ENCODE data around the gene RAD52. TPM values are rescaled to one million over a fixed set of nuclear protein-coding genes. Genes with fewer than 3 reads are reported as not detected.

The RAD52 gene
- total RNA-seq, 1 donor from 2014 or later, result 9.3 TPM

DNA sequence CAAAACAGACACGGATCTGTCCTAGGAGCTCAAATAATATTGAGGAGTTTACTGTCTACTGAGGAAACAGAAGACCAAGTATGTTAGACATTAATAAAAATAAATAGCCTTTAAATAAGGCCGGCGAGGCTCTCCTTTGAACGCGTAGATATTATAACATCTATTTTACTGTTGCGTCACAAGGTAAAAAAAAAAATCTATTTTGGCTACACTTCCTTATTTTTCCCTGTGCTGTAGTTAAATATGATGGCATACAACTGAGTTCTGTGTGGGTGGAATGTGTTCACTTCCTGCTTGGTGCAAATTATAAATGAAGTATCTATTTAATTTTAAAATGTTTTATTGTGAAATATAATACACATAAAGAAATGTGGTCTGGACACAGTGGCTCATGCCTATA is 17.2 kb upstream of the RAD52 start:
- TF ChIP-seq CTCF (IDR thresholded peaks at IDR 0.05; ENCODE audit: borderline replicate concordance), result no peak
- DNase-seq, result no peak
- Histone ChIP-seq H3K4me1 (no peaks in the 10 kb centered on the region), H3K27me3 (ENCODE audit: low read depth) (no peaks in the 10 kb centered on the region), H3K27ac (replicated peaks) (no peak overlapping the region), H3K9me3 (replicated peaks) (no peaks in the 10 kb centered on the region), H3K4me3 (no peak overlapping the region), H3K36me3 (no peaks in the 10 kb centered on the region)
- intact Hi-C loops (cut with micrococcal nuclease), result no loop called here

DNA sequence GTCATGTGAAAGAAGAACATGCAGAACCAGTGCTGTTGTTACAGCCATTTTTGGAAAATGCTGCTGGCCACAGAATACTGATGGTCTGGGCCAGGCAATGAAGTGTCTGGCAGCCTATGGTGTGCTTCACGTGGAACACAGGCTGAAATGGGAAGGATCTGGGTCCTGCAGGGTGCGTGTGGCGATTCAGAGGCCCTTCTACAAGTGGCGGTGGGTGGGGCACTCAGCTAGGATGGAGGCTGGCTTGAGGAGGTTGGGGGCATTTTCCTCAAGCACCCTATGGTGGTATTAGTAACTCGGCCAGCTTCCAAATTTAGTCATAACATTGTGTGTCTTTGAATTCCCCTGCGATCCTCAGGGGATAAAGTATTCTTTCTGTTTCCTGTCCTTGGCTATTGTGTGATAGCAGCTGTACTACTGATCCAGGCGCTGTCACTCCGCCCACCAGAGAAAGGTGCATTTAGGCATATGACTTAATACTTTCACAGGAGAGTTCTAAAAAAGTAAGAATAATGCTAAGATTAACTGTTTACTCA is 9.2 kb upstream of the RAD52 start:
- Histone ChIP-seq H3K4me1 (no peaks in the 10 kb centered on the region), H3K27me3 (ENCODE audit: low read depth) (no peaks in the 10 kb centered on the region), H3K27ac (replicated peaks) (peak overlapping the region; percentile 39), H3K9me3 (replicated peaks) (no peaks in the 10 kb centered on the region), H3K36me3 (no peaks in the 10 kb centered on the region), H3K4me3 (no peak overlapping the region)
- intact Hi-C loops (cut with micrococcal nuclease), result no loop called here
- DNase-seq, result no peak
- TF ChIP-seq CTCF (IDR thresholded peaks at IDR 0.05; ENCODE audit: borderline replicate concordance), result no peak

- H3K36me3 ChIP-seq, result no peaks in the 10 kb centered on the region
- H3K4me3 ChIP-seq, result no peak overlapping the region
- H3K27me3 ChIP-seq (ENCODE audit: low read depth), result no peaks in the 10 kb centered on the region
- H3K4me1 ChIP-seq, result no peaks in the 10 kb centered on the region
- TF ChIP-seq CTCF (IDR thresholded peaks at IDR 0.05; ENCODE audit: borderline replicate concordance), result no peak
- H3K27ac ChIP-seq (replicated peaks), result no peak overlapping the region
- H3K9me3 ChIP-seq (replicated peaks), result no peaks in the 10 kb centered on the region
- intact Hi-C loops (cut with micrococcal nuclease), result no loop called here
- no peak for DNase-seq
Measured at GRCh38 chr12:955939-956338, 6.4 kb upstream of the RAD52 start.

DNA sequence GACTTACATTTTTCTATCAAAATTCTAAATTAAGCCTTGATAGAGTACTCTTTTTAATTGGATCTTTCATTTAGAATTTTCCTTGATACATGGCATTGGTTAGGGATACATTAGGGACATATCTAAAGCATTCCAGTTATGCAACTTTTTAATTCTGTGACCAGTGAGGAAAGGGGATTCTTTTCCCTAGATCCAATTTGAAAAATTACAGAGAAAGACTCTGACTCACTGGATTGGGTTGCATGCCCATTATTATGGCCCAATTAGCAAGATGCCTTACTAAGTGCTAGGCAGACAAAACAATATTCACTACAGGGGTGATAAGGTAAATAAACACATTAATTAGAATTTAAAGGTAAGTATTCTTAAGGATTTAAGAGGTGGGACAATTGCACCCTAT is 5.2 kb upstream of the RAD52 start:
- intact Hi-C loops (cut with micrococcal nuclease), result no loop called here

GRCh38 chr12:953776-954175 is 4.3 kb upstream of the RAD52 start:
- Histone ChIP-seq H3K9me3 (replicated peaks) (no peaks in the 10 kb centered on the region), H3K36me3 (no peaks in the 10 kb centered on the region), H3K4me1 (peaks cover 7% of the 10 kb centered on the region), H3K27ac (replicated peaks) (no peak overlapping the region), H3K27me3 (ENCODE audit: low read depth) (no peaks in the 10 kb centered on the region), H3K4me3 (no peak overlapping the region)
- DNase-seq, result no peak
- intact Hi-C loops (cut with micrococcal nuclease), result no loop called here
- no peak for TF ChIP-seq CTCF (IDR thresholded peaks at IDR 0.05; ENCODE audit: borderline replicate concordance)

More for the DNA sequence above, 5.2 kb upstream of the RAD52 start:
- Histone ChIP-seq H3K27me3 (ENCODE audit: low read depth) (no peaks in the 10 kb centered on the region), H3K9me3 (replicated peaks) (no peaks in the 10 kb centered on the region), H3K4me3 (no peak overlapping the region), H3K4me1 (no peaks in the 10 kb centered on the region), H3K36me3 (no peaks in the 10 kb centered on the region), H3K27ac (replicated peaks) (no peak overlapping the region)
- TF ChIP-seq CTCF (IDR thresholded peaks at IDR 0.05; ENCODE audit: borderline replicate concordance), result no peak
- no peak for DNase-seq

Measured in left ventricle myocardium inferior (tissue), 1 donor.